GM12874 (cell line): ENCODE data around the gene CCNB1IP1.

Experiments used
- TF ChIP-seq, protein P1 (sequence below): IDR thresholded peaks from 2 replicates; pipeline ENCODE4 v1.5.1; 2011; ENCODE audit warnings: low read depth, mild to moderate bottlenecking, control low read depth, low read length, moderate library complexity; ENCODE audit not compliant: insufficient read depth

CCNB1IP1 gene

GRCh38 chr14:20331053-20331613, 1.9 kb downstream of the CCNB1IP1 start:
- TF ChIP-seq, protein P1, sequence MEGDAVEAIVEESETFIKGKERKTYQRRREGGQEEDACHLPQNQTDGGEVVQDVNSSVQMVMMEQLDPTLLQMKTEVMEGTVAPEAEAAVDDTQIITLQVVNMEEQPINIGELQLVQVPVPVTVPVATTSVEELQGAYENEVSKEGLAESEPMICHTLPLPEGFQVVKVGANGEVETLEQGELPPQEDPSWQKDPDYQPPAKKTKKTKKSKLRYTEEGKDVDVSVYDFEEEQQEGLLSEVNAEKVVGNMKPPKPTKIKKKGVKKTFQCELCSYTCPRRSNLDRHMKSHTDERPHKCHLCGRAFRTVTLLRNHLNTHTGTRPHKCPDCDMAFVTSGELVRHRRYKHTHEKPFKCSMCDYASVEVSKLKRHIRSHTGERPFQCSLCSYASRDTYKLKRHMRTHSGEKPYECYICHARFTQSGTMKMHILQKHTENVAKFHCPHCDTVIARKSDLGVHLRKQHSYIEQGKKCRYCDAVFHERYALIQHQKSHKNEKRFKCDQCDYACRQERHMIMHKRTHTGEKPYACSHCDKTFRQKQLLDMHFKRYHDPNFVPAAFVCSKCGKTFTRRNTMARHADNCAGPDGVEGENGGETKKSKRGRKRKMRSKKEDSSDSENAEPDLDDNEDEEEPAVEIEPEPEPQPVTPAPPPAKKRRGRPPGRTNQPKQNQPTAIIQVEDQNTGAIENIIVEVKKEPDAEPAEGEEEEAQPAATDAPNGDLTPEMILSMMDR = no peak

GRCh38 chr14:20329355-20329754, 3.7 kb downstream of the CCNB1IP1 start:
- TF ChIP-seq, protein P1 = no peak

GRCh38 chr14:20328705-20329104, 4.4 kb downstream of the CCNB1IP1 start:
- TF ChIP-seq, protein P1 = no peak

- TF ChIP-seq, protein P1 = peak; percentile 38; the same call in 1 of the 2 replicates
Measured at GRCh38 chr14:20327005-20327869, 5.8 kb downstream of the CCNB1IP1 start.

GRCh38 chr14:20317720-20318119, 15.4 kb downstream of the CCNB1IP1 start:
- TF ChIP-seq, protein P1 = no peak

GRCh38 chr14:20314026-20314425, 19.1 kb downstream of the CCNB1IP1 start:
- TF ChIP-seq, protein P1 = no peak

DNA sequence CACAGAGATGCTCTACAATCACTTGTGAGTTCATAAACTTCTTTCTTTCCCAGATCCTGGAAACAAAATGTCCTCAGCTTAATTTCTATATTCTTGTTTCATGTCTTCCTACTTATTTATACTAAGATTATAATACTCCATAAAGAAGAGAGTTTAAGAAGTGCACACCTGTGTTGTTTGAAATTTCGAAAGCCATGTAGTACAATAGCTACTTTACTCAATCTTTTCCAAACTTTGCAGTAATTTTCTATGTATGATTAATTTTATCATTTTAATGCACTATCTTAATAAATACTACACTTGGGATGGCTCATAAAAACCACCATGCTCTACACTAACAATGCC, 27.0 kb downstream of the CCNB1IP1 start:
- TF ChIP-seq, protein P1 = no peak
